Measurements from ENCODE around the gene KCNIP4.

The KCNIP4 gene

DNA sequence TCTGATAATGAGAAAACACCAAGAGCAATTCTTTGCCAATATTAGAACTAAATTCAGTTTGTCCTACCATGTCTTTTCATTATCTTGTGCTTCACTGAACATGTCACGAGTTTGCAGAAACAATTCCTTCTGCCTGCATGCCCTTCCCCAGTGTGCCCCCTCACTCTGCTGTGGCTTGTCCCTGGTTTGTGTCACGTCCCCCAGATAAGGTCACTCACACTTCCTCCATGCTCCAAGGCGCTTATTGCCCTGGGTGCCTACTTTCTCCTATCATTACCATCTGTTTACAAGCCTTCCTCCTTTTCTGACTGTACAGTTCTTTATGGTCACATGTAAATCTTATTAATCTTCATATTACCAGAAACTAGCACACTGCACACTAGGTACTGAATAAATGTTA lies 394.1 kb downstream of the KCNIP4 start:
- FAIRE-seq, result no peak

DNA sequence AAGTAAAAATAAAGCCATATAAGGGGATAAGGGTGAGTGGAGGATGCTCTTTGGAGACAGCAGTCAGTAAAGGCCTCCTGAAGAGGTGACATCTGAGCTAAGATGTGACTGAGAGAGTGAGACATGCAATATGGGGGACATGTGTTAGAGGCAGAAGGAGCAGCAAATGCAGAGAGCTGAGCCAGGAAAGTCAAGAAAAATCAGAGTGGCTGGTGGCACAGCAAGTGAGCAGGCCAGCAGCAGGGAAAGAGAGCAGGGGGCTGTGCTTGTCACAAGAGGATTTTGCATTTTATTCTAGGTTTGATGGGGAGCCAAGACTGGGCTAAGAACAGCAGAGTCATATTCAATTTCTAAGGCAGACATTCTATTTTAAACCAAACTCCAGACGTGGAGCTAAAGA lies 394.5 kb downstream of the KCNIP4 start:
- no peak for FAIRE-seq

DNA sequence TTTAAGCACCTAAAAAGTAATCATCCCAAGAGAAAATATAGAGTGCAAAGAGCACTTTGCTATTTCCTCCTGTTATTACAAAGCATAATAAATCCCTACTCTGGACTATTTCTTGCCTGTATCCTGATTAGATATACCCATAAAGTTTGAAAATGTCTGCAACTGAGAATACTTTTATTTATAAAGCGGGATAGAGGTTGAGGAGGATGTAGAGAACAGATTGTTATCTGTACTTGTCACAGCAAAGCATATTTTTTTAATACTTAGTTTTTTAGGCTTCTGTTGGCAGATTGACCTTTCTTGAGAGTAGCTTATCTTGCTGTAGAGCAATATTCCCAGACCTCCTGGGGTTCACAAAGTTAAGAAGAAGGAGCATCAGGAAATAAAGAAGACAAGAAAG lies 396.1 kb downstream of the KCNIP4 start:
- FAIRE-seq, result no peak

DNA sequence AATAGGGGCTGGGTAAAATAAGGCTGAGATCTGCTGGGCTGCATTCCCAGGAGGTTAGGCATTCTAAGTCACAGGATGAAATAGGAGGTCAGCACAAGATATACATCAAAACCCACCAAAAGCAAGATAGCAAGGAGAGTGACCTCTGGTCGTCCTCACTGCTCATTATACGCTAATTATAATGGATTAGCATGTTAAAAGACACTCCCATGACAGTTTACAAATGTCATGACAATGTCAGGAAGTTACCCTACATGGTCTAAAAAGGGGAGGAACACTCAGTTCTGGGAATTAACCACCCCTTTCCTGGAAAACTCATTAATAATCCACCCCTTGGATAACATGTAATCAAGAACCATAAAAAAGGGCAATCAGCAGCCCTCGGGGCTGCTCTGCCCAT lies 403.6 kb downstream of the KCNIP4 start:
- FAIRE-seq, result no peak

DNA sequence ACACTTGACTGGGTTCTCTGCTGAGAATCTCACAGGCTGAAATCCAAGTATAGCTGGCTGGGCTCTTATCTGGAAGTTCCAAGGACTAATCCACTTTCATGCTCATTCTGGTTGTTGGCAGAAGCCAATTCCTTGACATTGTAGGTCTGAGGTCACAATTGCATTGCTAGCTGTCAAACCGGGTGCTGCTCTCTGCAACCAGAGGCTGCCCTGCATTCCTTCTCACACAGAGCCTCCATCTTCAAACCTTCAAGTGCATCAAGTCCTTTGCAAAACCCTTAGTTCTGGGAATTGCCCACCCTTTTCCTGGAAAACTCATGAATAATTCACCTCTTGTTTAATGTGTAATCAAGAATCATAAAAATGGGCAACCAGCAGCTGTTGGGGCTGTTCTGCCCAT lies 404.2 kb downstream of the KCNIP4 start:
- FAIRE-seq, result no peak

DNA sequence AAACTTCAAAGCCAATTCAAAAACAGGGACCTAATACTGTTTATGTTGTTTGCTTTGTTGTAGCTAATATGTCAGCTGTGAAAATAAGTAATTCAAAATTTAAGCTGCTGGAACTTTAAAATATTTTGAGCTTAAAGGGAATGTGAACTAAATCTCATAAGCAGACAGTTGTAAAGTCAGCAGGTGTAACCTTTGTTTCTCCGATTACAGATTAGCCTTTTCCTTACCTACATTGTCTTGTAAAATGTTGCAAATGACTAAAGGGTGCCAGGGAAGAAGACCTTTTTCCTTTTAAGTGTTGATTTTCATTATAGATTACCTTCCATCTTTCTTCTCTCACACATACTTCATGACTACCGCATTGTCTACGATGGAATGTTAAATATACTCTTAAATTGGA lies 405.1 kb downstream of the KCNIP4 start:
- no peak for FAIRE-seq

DNA sequence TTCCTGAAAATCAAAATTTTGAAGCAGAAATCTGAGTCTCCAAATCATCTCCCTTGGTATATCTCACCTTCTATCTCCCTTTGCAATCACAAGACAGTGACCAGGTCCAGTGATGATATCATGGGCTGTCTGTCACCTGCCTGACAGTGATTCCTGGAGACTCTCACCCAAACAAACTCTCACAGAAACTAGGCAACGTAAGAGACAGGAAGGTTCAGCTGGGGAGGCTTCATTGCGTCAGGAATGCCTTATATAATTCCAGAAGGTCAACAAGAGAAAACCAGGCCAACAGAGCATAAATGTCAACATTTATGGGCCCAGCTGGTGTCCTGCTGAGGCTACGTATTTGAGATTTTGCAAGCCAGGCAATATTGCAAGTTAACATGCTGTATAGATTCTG lies 412.7 kb downstream of the KCNIP4 start:
- FAIRE-seq, result no peak

DNA sequence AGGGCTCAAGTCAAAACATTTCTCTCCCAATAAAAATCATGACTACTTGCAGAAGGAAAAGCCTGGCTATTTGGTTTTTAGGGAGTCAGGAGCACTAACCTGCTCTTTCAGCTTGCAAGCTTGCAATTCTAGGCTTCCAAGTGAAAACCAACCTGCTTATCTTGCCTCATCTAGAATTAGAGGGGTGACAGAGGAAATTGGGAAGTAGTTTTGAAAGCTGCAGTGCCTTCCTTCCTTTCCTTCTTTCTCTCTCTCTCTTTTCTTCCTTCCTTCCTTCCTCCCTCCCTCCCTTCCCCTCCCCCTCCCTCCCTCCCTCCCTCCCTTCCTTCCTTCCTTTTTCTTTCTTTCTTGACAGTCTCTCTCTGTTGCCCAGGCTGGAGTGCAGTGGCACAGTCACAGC lies 417.5 kb downstream of the KCNIP4 start:
- no peak for FAIRE-seq

DNA sequence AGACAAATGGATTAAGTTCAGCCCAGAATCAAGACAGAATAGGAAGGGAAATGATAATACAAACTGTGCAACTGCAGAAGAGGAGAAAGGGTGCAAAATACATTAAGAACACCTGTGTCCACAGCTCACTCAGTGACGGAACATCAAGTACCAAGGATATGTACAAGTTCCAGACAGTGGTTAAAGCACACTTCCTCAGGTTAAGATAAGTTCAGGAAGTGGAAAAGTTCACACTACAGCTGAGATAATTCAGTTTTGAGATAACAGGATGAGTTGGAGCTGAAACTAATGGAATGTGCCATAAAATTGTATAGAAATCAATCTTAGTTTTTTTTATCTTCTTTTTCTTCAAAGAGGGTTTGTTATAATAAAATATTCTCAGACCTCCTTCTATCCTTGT lies 419.4 kb downstream of the KCNIP4 start:
- no peak for FAIRE-seq

DNA sequence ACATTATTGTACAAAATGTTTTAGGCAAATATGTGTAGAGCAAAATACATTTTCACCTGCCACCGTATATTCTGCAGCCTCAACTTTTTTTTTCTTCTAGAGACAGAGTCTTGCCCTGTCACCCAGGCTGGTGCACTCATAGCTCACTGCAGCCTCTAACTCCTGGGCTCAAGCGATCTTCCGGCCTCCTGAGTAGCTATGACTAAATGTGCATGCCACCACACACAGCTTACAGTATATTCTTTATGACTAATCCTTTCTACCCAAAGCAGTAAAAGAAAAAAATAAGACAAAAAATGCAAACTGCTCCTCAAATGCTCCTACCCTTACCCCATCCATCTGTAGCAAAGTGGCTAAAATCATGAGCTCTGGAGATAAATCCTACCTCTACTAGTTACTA lies 426.3 kb downstream of the KCNIP4 start:
- no peak for FAIRE-seq

DNA sequence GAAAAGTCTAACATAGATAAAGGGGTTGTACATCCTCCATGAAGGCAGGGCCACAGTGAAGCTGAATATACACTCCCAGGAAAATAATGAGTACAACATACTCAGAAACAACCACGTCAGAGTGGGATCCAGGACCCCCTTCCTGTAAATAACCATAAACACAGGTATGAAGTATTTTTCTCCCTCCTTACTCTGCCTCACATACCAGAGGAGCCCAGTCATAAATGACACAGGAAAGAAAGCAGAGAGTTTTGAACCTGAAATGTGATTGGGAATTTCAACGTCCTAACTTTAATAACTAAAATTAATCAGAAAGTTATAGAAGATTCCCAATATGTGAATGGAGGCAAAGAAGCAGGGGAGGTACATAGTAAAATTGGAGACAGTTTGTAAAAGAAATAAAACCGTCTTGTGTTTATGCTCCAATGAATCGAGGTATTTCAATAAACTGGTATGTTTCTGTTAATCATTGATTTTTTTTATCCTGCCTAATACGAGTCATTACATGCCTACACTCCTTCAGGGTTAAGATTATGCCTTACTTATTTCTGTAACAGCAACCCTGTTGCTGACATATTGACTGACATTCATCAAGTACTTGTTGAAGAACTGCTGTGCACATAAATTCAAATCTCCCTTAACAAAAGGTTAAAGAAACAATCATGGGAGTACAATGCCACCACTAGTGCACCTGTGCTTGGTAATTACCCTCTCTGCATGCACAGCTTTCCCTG lies 431.3 kb downstream of the KCNIP4 start:
- no peak for FAIRE-seq

DNA sequence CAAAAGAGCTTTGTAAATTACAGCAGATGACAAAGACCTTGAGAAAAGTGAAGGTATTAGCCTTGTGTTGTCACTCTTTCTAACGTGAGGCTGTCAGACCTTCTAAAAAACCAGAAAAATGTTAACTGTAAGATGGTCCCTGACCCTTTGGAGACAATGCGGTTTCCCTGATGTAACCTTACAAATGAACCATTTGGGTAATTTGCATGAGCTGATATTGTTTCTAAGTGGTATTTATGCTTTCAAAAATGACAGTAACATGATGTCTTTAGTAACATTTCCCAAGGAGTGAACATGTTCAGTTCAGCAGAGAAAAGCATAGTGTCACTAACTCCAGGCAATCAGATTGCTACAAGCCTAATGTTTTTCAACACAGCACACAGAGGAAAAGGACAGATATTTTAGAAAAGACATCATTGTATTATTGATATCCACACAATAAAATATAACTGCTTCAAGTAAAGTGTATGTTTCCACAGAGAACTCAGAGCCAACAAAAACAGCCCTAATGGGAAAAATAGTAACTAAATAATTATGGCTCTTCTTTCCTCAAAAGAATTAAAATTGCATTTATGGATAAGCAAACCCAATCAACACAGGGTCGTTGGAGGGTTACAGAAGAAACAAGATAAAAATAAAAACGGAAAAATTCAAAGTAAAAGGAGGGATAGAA lies 434.4 kb downstream of the KCNIP4 start:
- FAIRE-seq, result no peak

DNA sequence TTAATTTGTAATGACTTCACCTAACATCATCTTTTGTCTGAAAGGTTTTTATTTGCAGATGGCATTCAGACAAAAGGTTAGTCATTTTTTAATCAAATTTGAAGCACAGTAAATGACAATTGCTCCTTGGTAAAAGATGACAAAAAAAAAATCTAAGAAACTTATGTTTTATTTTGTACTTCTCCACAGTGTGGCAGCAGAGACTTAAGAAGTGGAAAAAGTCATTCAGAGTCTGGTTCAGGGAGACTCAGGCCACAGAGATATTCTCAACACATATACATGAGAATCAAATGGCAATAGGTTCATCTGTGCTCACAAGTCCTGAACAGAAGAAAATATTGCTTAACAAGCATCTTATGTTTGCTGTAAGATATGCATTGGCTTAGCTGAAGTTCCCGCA lies 436.2 kb downstream of the KCNIP4 start:
- FAIRE-seq, result no peak

DNA sequence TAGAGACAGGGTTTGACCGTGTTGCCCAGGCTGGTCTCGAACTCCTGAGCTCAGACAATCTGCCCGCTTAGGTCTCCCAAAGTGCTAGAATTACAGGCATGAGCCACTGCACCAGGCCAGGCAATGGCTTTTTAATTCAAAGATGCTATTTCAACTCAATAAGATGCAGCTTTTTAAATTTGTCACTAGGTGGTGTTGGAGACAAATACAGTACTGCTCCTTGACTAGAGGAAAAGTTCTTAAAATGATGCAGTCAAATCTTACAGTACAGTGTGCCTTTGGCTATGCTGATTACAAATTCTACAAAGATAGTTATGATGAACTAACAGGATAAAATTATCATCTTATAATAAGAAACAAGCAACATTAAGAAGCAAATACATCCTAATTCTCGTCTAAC lies 441.1 kb downstream of the KCNIP4 start:
- FAIRE-seq, result no peak

DNA sequence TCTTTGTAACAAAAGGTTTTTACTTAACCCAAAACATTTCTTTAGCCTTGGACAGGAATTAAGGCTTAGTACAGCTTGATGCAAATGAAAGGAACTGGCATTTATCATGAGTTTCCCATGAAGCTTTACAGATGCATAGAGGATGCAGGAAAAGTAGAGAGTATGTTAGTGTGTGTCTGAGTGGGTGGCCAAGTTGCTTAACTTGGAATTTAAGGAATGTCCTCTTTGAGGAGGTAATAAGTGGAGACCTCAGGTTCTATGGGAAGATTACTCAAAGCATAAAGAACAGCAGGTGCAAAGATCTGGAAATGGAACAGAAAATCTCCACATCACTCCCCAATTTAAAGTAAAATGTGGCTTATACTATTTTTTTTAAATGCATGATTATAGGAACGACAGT lies 457.9 kb downstream of the KCNIP4 start:
- FAIRE-seq, result no peak

DNA sequence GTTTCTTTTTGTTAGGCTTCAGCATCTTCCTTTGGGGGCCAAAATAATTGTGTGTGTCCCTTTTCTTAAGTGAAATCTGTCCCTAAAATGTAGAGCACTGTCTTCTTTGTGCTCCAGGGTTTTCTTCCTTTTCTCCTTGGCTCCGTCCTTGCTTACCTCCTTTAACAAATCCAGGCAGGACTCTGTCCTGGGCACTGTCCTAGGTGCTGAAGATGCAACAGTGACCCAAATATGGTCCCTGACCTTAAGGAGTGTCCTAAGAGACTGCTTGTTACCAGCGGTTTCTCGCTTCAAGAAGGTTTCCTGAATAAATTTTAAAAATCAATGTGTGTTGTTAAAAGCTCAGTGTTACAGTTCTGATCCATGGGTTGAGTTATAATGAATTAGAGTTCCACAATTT lies 471.8 kb downstream of the KCNIP4 start:
- FAIRE-seq, result no peak

DNA sequence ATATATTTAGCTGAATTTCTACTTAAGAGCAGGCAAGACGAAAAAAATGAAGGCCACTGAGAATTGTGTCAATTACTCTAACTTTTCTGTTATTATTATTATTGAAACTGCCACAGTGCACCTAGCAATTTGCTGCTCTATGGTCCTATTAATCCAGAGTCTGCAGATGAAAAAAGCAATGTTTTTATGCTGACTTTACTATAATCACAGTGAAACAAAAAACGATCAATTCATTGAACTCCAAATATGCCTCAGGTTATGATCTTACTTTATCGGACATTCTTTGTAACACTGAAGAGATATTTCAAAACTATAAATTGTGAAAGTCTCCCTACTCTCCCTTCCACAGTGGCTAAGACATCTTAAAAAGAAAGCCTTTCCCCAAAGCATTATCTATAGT lies 474.4 kb downstream of the KCNIP4 start:
- FAIRE-seq, result no peak

DNA sequence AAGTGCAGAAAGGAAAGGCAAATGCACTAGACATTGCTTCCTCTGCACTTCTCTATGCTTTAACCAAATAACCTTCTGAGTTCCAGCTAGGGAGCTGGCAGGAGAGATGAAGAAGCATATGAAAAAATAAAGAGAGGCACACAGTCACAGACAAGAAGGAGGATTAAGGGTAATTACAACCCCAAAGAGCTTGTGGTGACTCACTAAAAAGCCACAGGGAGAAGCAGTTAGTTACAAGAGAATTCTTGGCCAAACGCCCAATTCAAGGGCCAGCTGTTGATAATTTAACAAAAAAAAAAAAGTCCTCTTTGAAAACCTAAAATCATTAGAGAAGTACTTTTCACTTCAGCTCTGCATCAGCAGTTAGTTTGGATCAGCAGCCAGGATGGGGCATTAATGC lies 478.0 kb downstream of the KCNIP4 start:
- FAIRE-seq, result no peak

DNA sequence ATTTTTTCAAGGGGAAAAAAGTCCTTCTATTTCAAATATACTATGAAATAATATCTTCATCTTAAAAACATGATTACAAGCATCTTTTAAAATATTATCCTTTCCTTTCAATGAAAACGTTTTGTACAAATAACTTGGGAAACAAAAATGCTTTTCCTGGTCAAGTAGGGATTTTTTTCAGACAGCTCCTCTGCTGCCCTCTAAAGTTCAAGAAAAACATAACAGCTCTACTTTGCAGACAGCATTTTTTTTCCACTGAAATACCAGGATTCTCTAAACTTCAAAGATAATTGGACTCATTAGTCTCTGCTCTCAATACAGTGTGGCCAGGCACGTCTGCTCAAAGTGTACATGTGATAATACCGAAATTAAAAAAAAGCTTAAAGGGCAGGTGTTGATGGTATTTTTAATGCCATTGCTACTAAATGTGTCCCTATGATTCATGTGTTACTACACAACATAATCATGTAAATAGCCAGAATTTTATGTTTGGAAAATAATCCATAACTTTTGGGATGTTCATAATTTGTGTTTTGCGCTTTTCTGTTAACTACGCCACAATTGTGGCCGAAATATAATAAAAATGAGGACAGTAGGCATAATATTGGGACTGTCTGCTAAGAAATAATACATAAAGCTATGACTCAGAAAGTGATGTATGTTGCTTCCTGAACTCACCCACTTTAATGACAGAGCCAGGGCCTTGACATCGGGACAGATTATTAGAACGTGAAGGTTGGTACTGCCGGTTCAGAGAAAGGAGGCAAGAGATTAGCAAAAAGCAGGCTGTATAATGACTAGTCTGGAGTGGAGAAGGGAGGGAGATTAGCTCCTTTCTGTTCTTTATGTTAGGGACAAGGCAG lies 478.9 kb downstream of the KCNIP4 start:
- FAIRE-seq, result no peak

DNA sequence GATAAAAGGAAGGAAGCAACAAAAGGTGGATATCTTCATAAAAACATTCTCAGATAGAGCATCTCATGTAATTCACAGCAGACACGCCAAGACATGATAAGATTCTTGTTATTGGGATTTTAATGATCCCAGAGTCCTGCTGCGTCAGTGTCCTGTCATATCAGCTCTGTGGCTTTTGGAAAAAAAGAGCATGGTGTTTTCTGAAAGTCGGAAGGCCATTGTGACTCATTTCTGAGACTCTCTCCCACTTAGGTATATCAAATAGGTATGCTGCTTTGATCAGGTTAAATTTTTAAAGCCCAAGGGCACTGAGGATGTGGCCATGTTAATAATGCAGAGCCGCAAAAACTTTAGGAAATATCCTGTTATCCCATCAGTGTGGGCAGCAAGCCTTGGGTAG lies 481.0 kb downstream of the KCNIP4 start:
- no peak for FAIRE-seq

DNA sequence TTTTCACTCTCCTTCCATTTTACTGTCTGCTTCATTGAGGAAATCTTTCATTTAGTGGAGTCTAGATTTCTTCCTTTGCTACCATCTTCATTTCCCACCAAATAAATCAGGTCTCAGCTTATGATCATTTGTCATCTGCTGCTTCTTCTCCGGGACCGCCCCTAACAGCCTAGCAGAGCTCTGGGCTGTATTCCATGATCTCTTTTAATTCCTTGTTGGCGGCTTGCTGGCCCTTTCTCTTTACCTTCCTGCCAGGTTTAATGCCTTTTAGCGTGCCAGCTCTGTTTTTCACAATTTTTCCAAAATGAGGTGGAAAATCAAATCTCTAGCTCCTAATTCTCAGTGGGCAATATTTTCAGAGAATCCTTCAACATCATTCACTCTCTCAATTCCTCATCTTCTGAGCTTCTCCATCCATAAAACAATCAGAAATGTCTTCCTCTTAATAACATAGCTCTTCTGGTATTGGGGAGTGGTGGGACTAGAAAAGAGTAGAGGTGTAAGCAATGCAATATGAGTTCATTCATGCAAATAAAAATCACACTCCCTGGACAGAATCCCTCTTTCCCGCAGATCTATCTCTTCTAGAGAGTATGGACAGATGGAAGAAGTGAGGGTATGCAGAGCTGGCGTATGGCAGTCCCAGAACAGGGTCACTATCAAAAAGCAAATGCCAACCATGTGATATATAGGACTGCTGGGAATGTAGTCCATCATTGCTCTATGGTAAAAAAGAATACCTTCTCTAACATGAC lies 491.3 kb downstream of the KCNIP4 start:
- FAIRE-seq, result no peak

DNA sequence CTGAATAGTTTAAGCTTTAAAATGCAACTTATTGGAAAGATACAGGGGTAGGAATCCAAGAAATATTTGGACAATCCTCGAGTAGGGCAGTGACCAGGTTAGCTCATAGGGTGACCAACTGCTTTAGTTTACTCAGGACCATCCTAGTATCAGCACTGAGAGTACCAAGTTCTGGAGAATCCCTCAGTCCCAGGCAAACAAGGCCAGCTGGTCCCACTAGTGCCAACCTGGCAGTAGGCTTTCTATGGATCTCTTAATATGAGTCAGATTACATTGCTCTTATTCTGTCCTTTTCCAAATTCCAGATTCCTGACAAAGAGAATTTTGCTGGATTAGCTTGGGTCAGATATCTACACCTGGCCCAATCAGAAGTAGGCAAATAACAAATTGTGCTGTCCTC lies 493.7 kb downstream of the KCNIP4 start:
- no peak for FAIRE-seq

DNA sequence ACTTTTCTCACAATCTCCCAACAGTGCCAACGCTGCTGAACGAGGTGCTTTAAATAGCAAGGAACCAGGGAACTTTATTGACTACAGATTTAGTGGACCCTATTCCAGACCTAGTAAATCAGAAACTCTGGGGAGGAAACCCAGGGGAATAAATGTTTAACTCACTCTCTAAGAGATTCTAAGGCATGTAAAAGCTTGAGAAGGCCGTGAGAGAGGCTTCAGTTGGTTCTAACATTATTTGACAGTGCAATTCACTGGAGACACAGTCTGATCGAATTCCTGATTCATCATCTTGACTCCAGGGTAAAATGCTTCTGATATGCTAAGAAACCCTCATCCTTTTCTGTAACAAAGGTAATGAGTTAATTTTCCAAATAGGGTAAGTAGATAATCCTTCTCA lies 494.4 kb downstream of the KCNIP4 start:
- FAIRE-seq, result no peak
